ENCODE results near the gene ZFYVE28. TPM values are rescaled to one million over a fixed set of nuclear protein-coding genes. Genes with fewer than 3 reads are reported as not detected.

Gene ZFYVE28
- total and polyA plus RNA-seq, 2 of the 8 experiments (the other 6 are each of a cell fraction or from before 2014, with no cell fraction given), result 1.7 to 4.9 TPM

GRCh38 chr4:2272026-2272827 is 146.2 kb downstream of the ZFYVE28 start:
- H2BK15ac ChIP-seq (ENCODE audit: low read length), result no peak overlapping the region; the same call in 1 of the 2 replicates
- H4K5ac ChIP-seq (ENCODE audit: insufficient read length, low read depth, low read length), result no peak overlapping the region
- H3K9me3 ChIP-seq (ENCODE audit: insufficient read depth in 2 of 2, low read depth in 1 of 2, low read length in 1 of 2), result no peaks in the 10 kb centered on the region
- no peaks in the 10 kb centered on the region for H3K36me3 ChIP-seq (ENCODE audit: control insufficient read depth in 2 of 4, insufficient read depth in 4 of 4, low read length in 3 of 4)
- no peak overlapping the region; a peak in 1 of 8 replicates for H3K4me3 ChIP-seq (ENCODE audit: extremely low read depth in 1 of 4, insufficient read depth in 2 of 4, low read depth in 3 of 4, low read length in 4 of 4)
- TF ChIP-seq SUZ12 (IDR thresholded peaks at IDR 0.05; ENCODE audit: low read length), result no peak
- TF ChIP-seq USF2 (IDR thresholded peaks at IDR 0.05; ENCODE audit: low read length), result no peak
- TF ChIP-seq TCF12 (IDR thresholded peaks at IDR 0.05; ENCODE audit: low read depth, low read length), result no peak
- H3K23ac ChIP-seq (ENCODE audit: insufficient read length), result no peak overlapping the region
- peak overlapping the region; percentile 13 for H3K4ac ChIP-seq (replicated peaks; ENCODE audit: insufficient read length, low read depth, low read length)
- H3K23me2 ChIP-seq (ENCODE audit: low read depth, low read length), result no peaks in the 10 kb centered on the region
- no peaks in the 10 kb centered on the region for H3K79me2 ChIP-seq (ENCODE audit: control insufficient read depth in 1 of 2, insufficient read depth in 2 of 2, low read length in 2 of 2)
- H3K4me1 ChIP-seq (replicated peaks in 1 of 4; ENCODE audit: control insufficient read depth in 3 of 4, insufficient read depth in 4 of 4, low read length in 3 of 4), result peaks cover 0 to 10% (median 7%) of the 10 kb centered on the region in 4 experiments; a peak in 5 of 7 replicates
- peaks cover 0 to 1% of the 10 kb centered on the region in 2 experiments for H4K20me1 ChIP-seq (replicated peaks in 1 of 2; ENCODE audit: control insufficient read depth in 1 of 2, insufficient read depth in 2 of 2, low read length in 2 of 2)
- H3K56ac ChIP-seq (replicated peaks; ENCODE audit: insufficient read length, low read depth, low read length), result no peak overlapping the region
- H3K27me3 ChIP-seq (replicated peaks in 1 of 4; ENCODE audit: control insufficient read depth in 3 of 4, extremely low read depth in 1 of 4, insufficient read depth in 3 of 4, low read length in 3 of 4), result no peaks in the 10 kb centered on the region
- WGBS, 2 experiments (ENCODE audit: extremely low coverage in 1 of 2, insufficient coverage in 1 of 2, insufficient read length in 1 of 2, insufficient replicate concordance in 2 of 2, low coverage in 1 of 2, low lambda C conversion rate in 2 of 2, missing lambda C conversion rate in 1 of 2), result 85% methylated on average over 22 of the region's 25 CpGs; no CpG with 5 or more reads in 1 of the 2 experiments
- H3K79me1 ChIP-seq (ENCODE audit: low read depth, low read length), result no peaks in the 10 kb centered on the region
- ChIA-PET CTCF (ENCODE audit: partially characterized antibody) (interaction anchor here (1.5 kb wide), 1 partner anchor 22 kb away, joined by 4 read pairs; no protein-coding TSS in a partner anchor), POLR2A (ENCODE audit: partially characterized antibody) (no interaction called here)
- DNase-seq (ENCODE audit: low read depth in 1 of 2, low spot score in 2 of 2) (no peak), FAIRE-seq (no peak)
- H3K14ac ChIP-seq (ENCODE audit: insufficient read length), result no peak overlapping the region
- no peak overlapping the region for H3K18ac ChIP-seq (ENCODE audit: extremely low read depth, low read length)
- 0 out of 2 replicates have a peak overlapping the region, but pooled peaks have one; percentile 23 for H2BK20ac ChIP-seq (ENCODE audit: low read length)
- H2AK5ac ChIP-seq (ENCODE audit: low read depth, low read length), result peak overlapping the region; percentile 70; the same call in 1 of the 2 replicates
- no peak overlapping the region for H2BK120ac ChIP-seq (replicated peaks; ENCODE audit: low read depth, low read length)
- no peak overlapping the region; the same call in 1 of the 2 replicates for H2BK5ac ChIP-seq (ENCODE audit: low read depth, low read length)
- H3K4me2 ChIP-seq (ENCODE audit: insufficient read depth in 1 of 2, low read depth in 2 of 2, low read length in 2 of 2), result no peak overlapping the region
- H4K91ac ChIP-seq (replicated peaks; ENCODE audit: insufficient read length, low read length), result no peak overlapping the region
- no peak overlapping the region for H3K9ac ChIP-seq (replicated peaks in 1 of 4; ENCODE audit: extremely low read depth in 1 of 4, low read depth in 3 of 4, low read length in 3 of 4)
- no peak overlapping the region for H3K27ac ChIP-seq (ENCODE audit: low read depth, low read length)
- H4K8ac ChIP-seq (ENCODE audit: extremely low read depth, insufficient read depth, low read length), result no peak overlapping the region
- no peak overlapping the region for H2AFZ ChIP-seq (ENCODE audit: low read length)
- H2BK12ac ChIP-seq (ENCODE audit: low read depth, low read length), result peak overlapping the region; percentile 84; the same call in 1 of the 2 replicates

Measured in H1 (cell line).